Neural progenitor cell (in vitro differentiated cells): ENCODE data around the gene CIB1.

Experiments
- CTCF ChIP-seq: fragments of 200-600 bp; sonication (generic); IDR thresholded peaks from 2 replicates; pipeline ENCODE4 v1.5.1; 2017; ENCODE audit warnings: antibody characterized with exemption, mild to moderate bottlenecking
- EZH2 ChIP-seq: fragments of 200-600 bp; sonication (generic); IDR thresholded peaks from 2 replicates; pipeline ENCODE4 v1.6.1; 2017; ENCODE audit warnings: antibody characterized with exemption, mild to moderate bottlenecking, moderate library complexity

- TF ChIP-seq CTCF (no peak), EZH2 (no peak)
These were observed 24.1 kb downstream of the CIB1 start for GRCh38 chr15:90209591-90209990.
